Neural progenitor cell (in vitro differentiated cells): ENCODE measurements around the gene SUMF1. TPM values are rescaled to one million over a fixed set of nuclear protein-coding genes. Genes with fewer than 3 reads are reported as not detected.
A peak's percentile ranks its signal among the peaks of the same experiment; 100 is the strongest.

Source experiments
- DNase-seq: peaks from one replicate; pipeline ENCODE4 v3.0.0-alpha.2; 2016; ENCODE audit warnings: low spot score
- H2AFZ ChIP-seq: fragments of 200-600 bp; sonication (generic); replicated peaks from 2 replicates; pipeline ENCODE4 v1.6.1; 2016; ENCODE audit warnings: antibody characterized with exemption
- H3F3A ChIP-seq: fragments of 200-600 bp; sonication (generic); 2 replicates; pipeline ENCODE4 v1.6.1; 2016; ENCODE audit warnings: antibody characterized with exemption, low read depth
- H3K27ac ChIP-seq: fragments of 200-600 bp; sonication (generic); 2 replicates; pipeline ENCODE4 v1.5.1; 2016; ENCODE audit warnings: mild to moderate bottlenecking
- H3K27me3 ChIP-seq: fragments of 200-600 bp; sonication (generic); 2 replicates; pipeline ENCODE4 v1.6.1; 2016; ENCODE audit warnings: mild to moderate bottlenecking, moderate library complexity
- H3K36me3 ChIP-seq: fragments of 200-600 bp; sonication (generic); 2 replicates; pipeline ENCODE4 v1.5.1; 2016
- H3K4me1 ChIP-seq: fragments of 200-600 bp; sonication (generic); 2 replicates; pipeline ENCODE4 v1.6.1; 2016; ENCODE audit warnings: mixed run types
- H3K4me2 ChIP-seq: fragments of 200-600 bp; sonication (generic); 2 replicates; pipeline ENCODE4 v1.6.1; 2016
- H3K4me3 ChIP-seq: fragments of 200-600 bp; sonication (generic); 2 replicates; pipeline ENCODE4 v1.5.1; 2016
- H3K79me2 ChIP-seq: fragments of 200-600 bp; sonication (generic); 2 replicates; pipeline ENCODE4 v1.6.1; 2016; ENCODE audit warnings: low read depth
- H3K9ac ChIP-seq: fragments of 200-600 bp; sonication (generic); 2 replicates; pipeline ENCODE4 v1.6.1; 2016
- H3K9me3 ChIP-seq: fragments of 200-600 bp; sonication (generic); 2 replicates; pipeline ENCODE4 v1.5.1; 2016; ENCODE audit warnings: low read depth
- H4K20me1 ChIP-seq: fragments of 200-600 bp; sonication (generic); 2 replicates; pipeline ENCODE4 v1.6.1; 2016; ENCODE audit warnings: low read depth
- H3K27ac Mint-ChIP-seq: 3 replicates; pipeline ENCODE4 v1.8.0; 2021; ENCODE audit warnings: mixed read lengths
- H3K27me3 Mint-ChIP-seq: 2 replicates; pipeline ENCODE4 v1.8.0; 2022; ENCODE audit warnings: low read depth, mild to moderate bottlenecking, inconsistent platforms, moderate library complexity, mixed read lengths; ENCODE audit not compliant: insufficient read depth
- H3K36me3 Mint-ChIP-seq: 3 replicates; pipeline ENCODE4 v1.8.0; 2021; ENCODE audit warnings: mixed read lengths
- H3K4me1 Mint-ChIP-seq: 3 replicates; pipeline ENCODE4 v1.8.0; 2021; ENCODE audit warnings: mixed read lengths
- H3K4me3 Mint-ChIP-seq: 3 replicates; pipeline ENCODE4 v1.8.0; 2021; ENCODE audit warnings: mild to moderate bottlenecking, moderate library complexity, mixed read lengths
- H3K9me3 Mint-ChIP-seq: 3 replicates; pipeline ENCODE4 v1.8.0; 2020; ENCODE audit warnings: mixed read lengths
- CTCF ChIP-seq: fragments of 200-600 bp; sonication (generic); IDR thresholded peaks from 2 replicates; pipeline ENCODE4 v1.5.1; 2017; ENCODE audit warnings: antibody characterized with exemption, mild to moderate bottlenecking
- EZH2 ChIP-seq: fragments of 200-600 bp; sonication (generic); IDR thresholded peaks from 2 replicates; pipeline ENCODE4 v1.6.1; 2017; ENCODE audit warnings: antibody characterized with exemption, mild to moderate bottlenecking, moderate library complexity
- EZH2phosphoT487 ChIP-seq: fragments of 200-600 bp; sonication (generic); IDR thresholded peaks from 2 replicates; pipeline ENCODE4 v1.6.1; 2017; ENCODE audit warnings: antibody characterized with exemption
- total RNA-seq: library from RNA; depleted of rRNA; stranded (reverse); fragments of >200 nt; gene quantifications from 2 replicates; pipeline ENCODE4 v1.2.3, GENCODE V29; 2015; ENCODE audit warnings: low replicate concordance

Gene SUMF1
- total RNA-seq, 1 donor from 2014 or later, result 10.6 TPM

GRCh38 chr3:4467522-4467867 is 426 bp upstream of the SUMF1 start:
- peak overlapping the region; percentile 97 for H2AFZ ChIP-seq
- H3K36me3 Mint-ChIP-seq, result no peaks in the 10 kb centered on the region
- H3F3A ChIP-seq, result no peaks in the 10 kb centered on the region

GRCh38 chr3:4464576-4464975 is 2.5 kb downstream of the SUMF1 start:
- Mint-ChIP-seq H3K4me3 (peak overlapping the region; percentile 68), H3K27ac (no peak overlapping the region)
- no peak overlapping the region for H3K4me3 ChIP-seq

More at GRCh38 chr3:4467522-4467867, 426 bp upstream of the SUMF1 start:
- no peak for DNase-seq
- Mint-ChIP-seq H3K4me3 (peak overlapping the region; percentile 94), H3K9me3 (no peaks in the 10 kb centered on the region), H3K4me1 (peaks cover 9% of the 10 kb centered on the region), H3K27ac (peak overlapping the region; percentile 78), H3K27me3 (peaks cover 2% of the 10 kb centered on the region)
- Histone ChIP-seq H3K4me1 (no peaks in the 10 kb centered on the region), H3K27me3 (no peaks in the 10 kb centered on the region), H3K27ac (no peak overlapping the region), H3K9ac (no peak overlapping the region), H3K4me3 (peak overlapping the region; percentile 70), H3K4me2 (peak overlapping the region; percentile 88), H3K36me3 (no peaks in the 10 kb centered on the region), H4K20me1 (no peaks in the 10 kb centered on the region), H3K9me3 (no peaks in the 10 kb centered on the region), H3K79me2 (peaks cover 10% of the 10 kb centered on the region)
- no peak for TF ChIP-seq EZH2
- no peak for TF ChIP-seq CTCF
- no peak for TF ChIP-seq EZH2phosphoT487

GRCh38 chr3:4462369-4463040 is 4.6 kb downstream of the SUMF1 start:
- H3K27ac Mint-ChIP-seq, result no peak overlapping the region
- H3K79me2 ChIP-seq, result peaks cover 10% of the 10 kb centered on the region
- no peaks in the 10 kb centered on the region for H4K20me1 ChIP-seq
- H3K27me3 Mint-ChIP-seq, result peaks cover 2% of the 10 kb centered on the region
- no peaks in the 10 kb centered on the region for H3K36me3 Mint-ChIP-seq
- TF ChIP-seq EZH2phosphoT487 (no peak), CTCF (no peak), EZH2 (no peak)
- no peaks in the 10 kb centered on the region for H3K36me3 ChIP-seq
- peaks cover 9% of the 10 kb centered on the region for H3K4me1 Mint-ChIP-seq
- H3K9ac ChIP-seq, result no peak overlapping the region
- H3K4me2 ChIP-seq, result no peak overlapping the region
- no peaks in the 10 kb centered on the region for H3K27me3 ChIP-seq
- no peaks in the 10 kb centered on the region for H3K9me3 Mint-ChIP-seq
- H3K4me3 ChIP-seq, result no peak overlapping the region
- H3K4me1 ChIP-seq, result no peaks in the 10 kb centered on the region
- H3K9me3 ChIP-seq, result no peaks in the 10 kb centered on the region
- no peak overlapping the region for H3K27ac ChIP-seq
- no peak overlapping the region for H2AFZ ChIP-seq
- no peak overlapping the region for H3K4me3 Mint-ChIP-seq
- DNase-seq, result no peak
- H3F3A ChIP-seq, result no peaks in the 10 kb centered on the region

More at GRCh38 chr3:4464576-4464975, 2.5 kb downstream of the SUMF1 start:
- no peaks in the 10 kb centered on the region for H3F3A ChIP-seq
- no peaks in the 10 kb centered on the region for H3K4me1 ChIP-seq
- H3K27me3 ChIP-seq, result no peaks in the 10 kb centered on the region
- TF ChIP-seq CTCF, result no peak
- no peak for TF ChIP-seq EZH2
- no peak for TF ChIP-seq EZH2phosphoT487
- no peak overlapping the region for H3K9ac ChIP-seq
- H3K9me3 ChIP-seq, result no peaks in the 10 kb centered on the region
- H3K36me3 Mint-ChIP-seq, result no peaks in the 10 kb centered on the region
- peaks cover 10% of the 10 kb centered on the region for H3K79me2 ChIP-seq
- H3K9me3 Mint-ChIP-seq, result no peaks in the 10 kb centered on the region
- peaks cover 9% of the 10 kb centered on the region for H3K4me1 Mint-ChIP-seq
- no peak overlapping the region for H3K27ac ChIP-seq
- DNase-seq, result no peak
- H3K4me2 ChIP-seq, result no peak overlapping the region
- H2AFZ ChIP-seq, result no peak overlapping the region
- no peaks in the 10 kb centered on the region for H3K36me3 ChIP-seq
- H4K20me1 ChIP-seq, result no peaks in the 10 kb centered on the region
- H3K27me3 Mint-ChIP-seq, result peaks cover 2% of the 10 kb centered on the region
